H1 (cell line): ENCODE data around the gene BPIFB6. TPM values are rescaled to one million over a fixed set of nuclear protein-coding genes. Genes with fewer than 3 reads are reported as not detected.

Source experiments
- ASH2L ChIP-seq: fragments of 200-600, 300-600 bp; sonication (generic); IDR thresholded peaks from one replicate; pipeline ENCODE4 v1.7.1; 2017; ENCODE audit warnings: low read length
- CBX8 ChIP-seq: fragments of 300-800, 300-1000 bp; sonication (generic); IDR thresholded peaks from 2 replicates; pipeline ENCODE4 v1.7.1; 2016; ENCODE audit warnings: low read depth, low read length, borderline replicate concordance
- CHD2 ChIP-seq: IDR thresholded peaks from 2 replicates; pipeline ENCODE4 v1.6.1; 2012; ENCODE audit warnings: low read length, improper control_type of control experiment
- GABPA ChIP-seq: IDR thresholded peaks from 2 replicates; pipeline ENCODE4 v1.6.1; 2011; ENCODE audit warnings: mild to moderate bottlenecking, low read length, moderate library complexity, borderline replicate concordance; ENCODE audit not compliant: insufficient read depth
- GTF2F1 ChIP-seq: IDR thresholded peaks from 2 replicates; pipeline ENCODE4 v1.6.1; 2012; ENCODE audit warnings: low read depth, low read length, improper control_type of control experiment, borderline replicate concordance
- JUN ChIP-seq: IDR thresholded peaks from 2 replicates; pipeline ENCODE4 v1.6.1; 2011; ENCODE audit warnings: low read depth, mild to moderate bottlenecking, improper control_type of control experiment, low read length
- JUND ChIP-seq: IDR thresholded peaks from 2 replicates; pipeline ENCODE4 v1.6.1; 2011; ENCODE audit warnings: mild to moderate bottlenecking, improper control_type of control experiment, low read length
- POLR2A ChIP-seq, 2 experiments: IDR thresholded peaks; 1 replicate in 1 of 2; 2 replicates in 1 of 2; pipeline ENCODE4 v1.6.1; 2011; ENCODE audit warnings: low read depth in 2 of 2, low read length in 2 of 2, mild to moderate bottlenecking in 2 of 2; ENCODE audit errors: control extremely low read depth in 1 of 2
- RNF2 ChIP-seq: fragments of 200-900, 300-1000 bp; sonication (generic); IDR thresholded peaks from 2 replicates; pipeline ENCODE4 v1.7.1; 2016; ENCODE audit warnings: borderline replicate concordance, low read depth, mild to moderate bottlenecking, antibody characterized with exemption, low read length; ENCODE audit not compliant: poor library complexity, severe bottlenecking; ENCODE audit errors: missing control alignments
- RXRA ChIP-seq: IDR thresholded peaks from 2 replicates; pipeline ENCODE4 v1.6.1; 2011; ENCODE audit warnings: low read depth, mild to moderate bottlenecking, low read length, moderate library complexity; ENCODE audit not compliant: insufficient read depth
- polyA plus RNA-seq, 7 experiments: library from polyadenylated mRNA; depleted of rRNA in 3 of 7; stranded (reverse) in 5 of 7; unstranded in 2 of 7; fragments of >200 nt in 5 of 7; fragments of 200-250 nt in 2 of 7; gene quantifications; 1 replicate in 5 of 7; 2 replicates in 1 of 7; 4 replicates in 1 of 7; pipeline versions ENCODE4 v1.2.1 to v1.2.3, GENCODE V29; 2011 to 2013; ENCODE audit warnings: missing spikeins in 2 of 7, mixed read lengths in 2 of 7
- total RNA-seq: library from RNA; stranded (reverse); fragmentation: NEBNext Ultra II Directional; extraction: Animal tissue kit (Norgen Biotek cat#: 25700); gene quantifications from 2 replicates; pipeline ENCODE4 v1.2.1, GENCODE V29; 2021

The BPIFB6 gene
- total and polyA plus RNA-seq, 2 of the 8 experiments (the other 6 are each of a cell fraction or from before 2014, with no cell fraction given), result not detected

- TF ChIP-seq GABPA (no peak), CHD2 (no peak), POLR2A (IDR thresholded peaks at IDR 0.05; ENCODE audit: control extremely low read depth in 1 of 2, low read depth in 2 of 2, low read length in 2 of 2) (no peak), RNF2 (no peak), RXRA (no peak), CBX8 (no peak), JUN (no peak), GTF2F1 (no peak), ASH2L (no peak), JUND (no peak)
Measured at GRCh38 chr20:32986331-32986966, 45.0 kb upstream of the BPIFB6 start (continued).
